HG02678 (cell line): ENCODE results near the gene PHKG2.
"Not testable (repeated sequence)": the region's sequence is repeated elsewhere in the genome, so short reads cannot be mapped to it uniquely, and the experiment has no call there.

ENCODE experiments used
- ATAC-seq: cut with Tn5 transposase; IDR thresholded peaks from one replicate; pipeline ENCODE4 v1.9.1; 2021; ENCODE audit warnings: mild to moderate bottlenecking, moderate library complexity; ENCODE audit not compliant: unreplicated experiment

The PHKG2 gene

GRCh38 chr16:30747799-30748633 is at the start of gene PHKG2:
PHKG2 (plus strand) TSS chr16:30748425; CDS start chr16:30748821, 396 bp downstream.
- ATAC-seq = peak; percentile 98

- peak; percentile 29 for ATAC-seq
Observed at GRCh38 chr16:30698816-30699614, 49.2 kb upstream of the PHKG2 start, which contains the start of gene SRCAP. SRCAP (plus strand) TSS chr16:30699171; CDS start chr16:30700825, 1,654 bp downstream.

GRCh38 chr16:30699615-30700099 is 48.6 kb upstream of the PHKG2 start:
- ATAC-seq = no peak

GRCh38 chr16:30700491-30700890 is 47.7 kb upstream of the PHKG2 start:
- no peak for ATAC-seq

- ATAC-seq = no peak
Observed at GRCh38 chr16:30700971-30701370, 47.3 kb upstream of the PHKG2 start.

GRCh38 chr16:30703071-30703470 is 45.2 kb upstream of the PHKG2 start:
- ATAC-seq = not testable (repeated sequence)

- ATAC-seq = no peak
Observed at GRCh38 chr16:30703971-30704370, 44.3 kb upstream of the PHKG2 start.

- ATAC-seq = no peak
Observed at GRCh38 chr16:30706046-30706445, 42.2 kb upstream of the PHKG2 start.

GRCh38 chr16:30710971-30711370 is 37.3 kb upstream of the PHKG2 start:
- no peak for ATAC-seq

GRCh38 chr16:30711712-30712111 is 36.5 kb upstream of the PHKG2 start:
- no peak for ATAC-seq

GRCh38 chr16:30715750-30716445 is 32.3 kb upstream of the PHKG2 start:
- ATAC-seq = no peak

- ATAC-seq = no peak
Observed at GRCh38 chr16:30720086-30720485, 28.1 kb upstream of the PHKG2 start.

- no peak for ATAC-seq
Observed at GRCh38 chr16:30720694-30721093, 27.5 kb upstream of the PHKG2 start.

GRCh38 chr16:30721167-30721566 is 27.1 kb upstream of the PHKG2 start:
- no peak for ATAC-seq

- ATAC-seq = no peak
Observed at GRCh38 chr16:30721606-30722005, 26.6 kb upstream of the PHKG2 start.

GRCh38 chr16:30722443-30722842 is 25.8 kb upstream of the PHKG2 start:
- ATAC-seq = no peak

GRCh38 chr16:30722916-30723315 is 25.3 kb upstream of the PHKG2 start:
- no peak for ATAC-seq

GRCh38 chr16:30723725-30724355 is 24.4 kb upstream of the PHKG2 start:
- no peak for ATAC-seq

- no peak for ATAC-seq
Observed at GRCh38 chr16:30724641-30725417, 23.4 kb upstream of the PHKG2 start.

- no peak for ATAC-seq
Observed at GRCh38 chr16:30725418-30725792, 22.8 kb upstream of the PHKG2 start.
